Inflammatory macrophage (primary cell): ENCODE results near the gene GRAP2.
A peak's percentile ranks its signal among the peaks of the same experiment; 100 is the strongest.

Experiments used
- DNase-seq, 2 donors: peaks; one replicate each; pipeline ENCODE4 v3.0.0-alpha.2; 2020 to 2022

Gene GRAP2

GRCh38 chr22:39995393-39996252, 94.7 kb downstream of the GRAP2 start:
- DNase-seq, result no peak

DNA sequence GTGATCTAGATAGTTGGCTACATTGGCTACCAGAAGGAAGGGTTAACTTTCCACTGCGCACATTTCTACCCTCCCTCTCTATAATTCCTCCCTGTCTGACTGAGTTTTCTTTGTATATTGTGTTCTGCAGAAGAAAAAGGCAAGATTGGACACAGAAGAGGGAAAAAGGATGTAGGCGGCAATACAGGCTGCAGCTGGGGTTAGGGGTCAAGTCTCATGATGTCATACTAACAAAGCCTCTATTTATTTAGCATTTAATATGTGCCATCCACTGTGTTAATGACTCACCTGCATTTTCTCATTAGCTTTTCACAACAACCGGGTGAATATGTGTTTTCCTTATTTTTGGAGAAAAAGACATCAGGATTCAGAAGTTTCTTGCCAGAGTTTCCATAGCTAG, 95.8 kb downstream of the GRAP2 start:
- no peak for DNase-seq

DNA sequence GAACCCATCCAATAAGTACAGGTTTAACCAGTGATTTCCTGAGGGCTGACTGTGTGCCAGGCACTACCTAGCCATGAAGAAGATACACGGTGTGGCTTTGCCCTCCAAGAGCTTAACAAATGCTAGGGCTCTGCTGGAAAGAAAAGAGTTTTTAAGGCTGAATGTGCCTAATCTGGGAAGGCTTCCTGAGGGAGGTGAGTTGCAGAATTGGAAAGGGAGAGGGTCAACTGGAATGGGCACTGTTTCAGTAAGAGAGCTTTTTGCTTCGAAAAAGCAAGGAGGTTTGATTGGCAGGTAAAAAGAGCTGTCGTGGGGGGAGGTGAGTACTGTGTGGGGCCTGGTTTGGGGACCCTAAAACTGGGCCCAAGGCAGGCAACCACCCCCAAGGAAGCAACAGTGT, 96.5 kb downstream of the GRAP2 start:
- DNase-seq, result no peak

DNA sequence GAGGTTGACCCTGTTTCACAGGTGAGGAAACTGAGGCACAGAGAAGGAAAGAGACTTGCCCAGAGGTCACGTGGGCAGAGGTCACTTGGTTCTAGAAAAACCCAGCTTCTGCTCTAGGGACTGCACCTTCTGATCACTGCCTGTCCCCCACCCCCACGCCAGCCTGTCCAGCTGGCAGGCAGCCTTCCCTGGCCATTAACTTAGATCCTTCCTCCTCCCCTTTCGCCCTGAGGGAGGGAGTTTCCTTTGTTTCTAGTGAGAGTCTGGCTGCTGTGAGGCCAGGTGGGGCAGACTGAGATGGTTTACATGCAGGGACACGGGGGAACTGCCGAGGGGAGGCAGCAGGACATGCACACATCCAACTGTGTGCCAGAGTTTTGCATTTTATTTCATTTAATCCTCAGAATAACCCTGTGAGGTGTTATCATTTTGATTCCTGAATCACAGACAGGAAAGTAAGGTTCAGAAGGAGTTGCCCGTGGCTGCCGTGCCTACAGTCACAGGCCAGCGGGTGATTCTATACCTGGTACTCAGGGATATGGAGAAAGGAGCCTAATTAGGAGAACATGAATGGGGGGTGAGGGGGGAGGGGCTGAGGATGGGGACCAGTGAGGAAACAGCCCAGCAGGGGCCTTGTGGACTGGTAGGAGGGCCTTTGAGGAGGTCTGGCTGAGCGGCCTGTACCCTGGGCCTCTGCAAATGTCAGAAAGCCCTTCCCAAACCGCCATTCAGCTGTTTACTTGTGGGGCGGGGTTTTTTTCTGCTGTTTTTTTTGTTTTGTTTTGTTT, 97.2 kb downstream of the GRAP2 start:
- no peak for DNase-seq

DNA sequence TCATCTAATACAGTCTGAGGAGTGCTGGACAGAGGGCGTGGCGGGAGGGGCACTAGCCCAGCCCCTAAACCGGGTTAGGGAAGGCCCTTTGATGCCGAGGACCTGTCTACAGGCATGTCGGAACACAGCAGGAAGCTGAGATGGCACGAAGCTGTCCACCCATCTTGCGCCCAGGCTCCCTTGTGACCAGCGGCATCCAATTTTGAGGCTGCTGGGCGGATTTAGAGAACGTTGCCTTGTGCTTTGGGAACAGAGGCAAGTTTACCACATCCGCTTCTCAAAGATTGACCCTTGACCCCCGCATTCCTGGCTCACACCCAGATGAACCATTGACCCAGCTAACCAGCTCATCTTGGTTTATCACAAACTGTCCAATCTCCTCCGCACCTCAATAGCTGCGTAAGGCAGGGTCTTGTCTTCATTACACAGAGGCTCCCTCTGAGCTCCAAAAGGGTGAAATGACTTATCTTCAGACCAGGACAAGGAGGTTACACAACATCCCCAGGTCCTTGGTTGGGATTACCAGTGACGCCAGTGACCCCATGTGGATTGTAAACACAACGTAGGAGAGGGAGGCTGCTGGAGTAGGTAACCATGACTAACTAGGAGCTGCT, 98.4 kb downstream of the GRAP2 start:
- DNase-seq, result peak in 1 of 2 donors; percentile 17

GRCh38 chr22:40000171-40000570, 99.3 kb downstream of the GRAP2 start:
- DNase-seq, result no peak

GRCh38 chr22:40001106-40001505, 100.2 kb downstream of the GRAP2 start:
- no peak for DNase-seq

DNA sequence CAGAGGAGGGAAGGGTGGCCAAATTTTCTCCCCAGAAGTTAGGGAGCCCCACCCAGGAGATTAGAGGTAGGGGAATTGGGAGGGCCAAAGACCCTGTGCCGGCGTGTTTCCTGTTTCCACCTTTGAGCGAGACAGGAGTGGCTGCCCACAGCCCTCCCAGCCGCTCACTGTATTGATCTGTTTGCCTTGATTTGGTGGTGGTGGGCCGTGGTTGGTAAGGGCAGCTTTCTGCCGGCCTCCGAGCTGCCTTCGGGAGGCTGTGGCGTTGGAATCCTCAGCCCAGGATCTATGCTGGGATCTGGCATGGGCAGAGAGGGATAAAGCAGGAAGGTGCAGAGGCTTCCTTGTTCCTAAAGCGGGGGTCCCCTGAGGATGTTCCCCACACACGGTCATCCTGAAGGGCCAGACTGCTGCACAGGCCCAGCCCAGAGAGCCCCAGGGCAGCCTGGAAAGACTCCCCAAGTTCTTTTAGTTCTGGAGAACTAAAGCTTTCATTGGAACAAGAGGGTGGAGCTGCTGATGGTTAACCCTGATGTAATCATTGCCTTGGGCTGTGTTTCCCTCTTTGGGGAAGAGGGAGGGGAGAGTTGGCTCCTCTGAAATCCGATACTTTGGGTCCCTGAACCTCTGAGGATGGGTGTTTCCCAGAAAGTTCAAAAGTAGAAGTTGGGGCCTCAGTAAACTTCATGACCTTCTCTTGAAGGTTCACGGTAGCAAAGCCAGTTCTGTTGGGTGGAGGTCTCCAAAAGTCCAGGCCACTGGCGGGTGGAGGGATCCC, 101.1 kb downstream of the GRAP2 start:
- DNase-seq, result no peak

DNA sequence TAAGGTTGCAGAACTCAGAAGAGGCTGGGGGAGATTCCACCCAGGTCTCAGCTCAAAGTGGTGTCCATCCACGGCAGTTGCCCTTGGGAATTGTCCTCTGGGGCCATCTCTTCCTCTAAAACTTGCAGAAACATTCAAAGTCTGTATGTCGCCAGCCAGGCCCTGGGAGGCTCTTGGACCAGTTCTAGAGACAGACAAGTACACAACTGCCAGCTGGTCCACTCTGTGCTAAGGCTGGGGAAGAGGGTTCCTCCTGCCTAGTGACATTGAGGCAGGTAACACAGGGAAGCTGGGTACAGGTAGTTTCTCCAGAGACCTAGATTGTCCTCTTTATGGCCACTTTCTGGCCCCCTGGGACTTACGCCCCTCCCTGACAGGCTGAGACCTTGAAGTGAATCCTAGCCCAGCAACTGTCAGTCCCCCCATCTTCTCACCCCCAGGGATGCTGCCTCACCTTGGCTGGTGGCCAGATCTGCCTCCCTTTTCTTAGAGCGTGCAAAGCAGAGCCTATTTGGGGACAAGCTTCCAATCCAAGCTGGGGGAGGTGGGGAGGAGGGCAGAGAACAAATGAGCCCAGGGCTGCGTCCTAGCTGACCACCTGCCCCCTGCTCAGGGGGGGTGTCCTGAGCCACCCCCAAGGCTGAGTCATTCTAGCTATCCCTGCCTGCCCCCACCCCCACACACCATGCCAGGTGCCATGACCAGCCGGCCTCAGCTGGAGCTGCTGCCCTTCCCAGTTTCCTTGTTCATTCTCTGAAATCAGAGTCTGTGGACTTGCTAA, 102.2 kb downstream of the GRAP2 start:
- no peak for DNase-seq

DNA sequence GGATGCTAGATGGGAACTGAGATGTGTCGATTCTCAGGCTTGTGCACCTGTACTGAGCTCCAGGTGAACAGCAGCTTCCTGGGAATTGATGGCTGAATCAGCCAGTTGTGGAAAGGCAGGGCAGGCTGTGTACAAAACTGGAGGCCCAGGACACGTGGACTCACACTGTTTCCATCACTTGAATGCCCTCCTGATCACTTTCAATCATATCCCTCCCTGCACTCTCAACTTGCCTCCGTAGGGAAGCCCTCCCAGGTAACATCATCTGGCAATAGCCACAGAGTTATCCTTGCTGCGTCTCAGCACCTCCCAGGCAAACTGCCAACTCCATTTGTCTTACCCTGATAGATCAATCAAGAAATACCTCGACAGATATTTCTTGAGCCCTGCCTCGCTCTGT, 104.0 kb downstream of the GRAP2 start:
- DNase-seq, result no peak

GRCh38 chr22:40006641-40007040, 105.8 kb downstream of the GRAP2 start:
- DNase-seq, result no peak

- peak; percentile 85 to 87 for DNase-seq
These were observed 107.2 kb downstream of the GRAP2 start for GRCh38 chr22:40007853-40008710.

DNA sequence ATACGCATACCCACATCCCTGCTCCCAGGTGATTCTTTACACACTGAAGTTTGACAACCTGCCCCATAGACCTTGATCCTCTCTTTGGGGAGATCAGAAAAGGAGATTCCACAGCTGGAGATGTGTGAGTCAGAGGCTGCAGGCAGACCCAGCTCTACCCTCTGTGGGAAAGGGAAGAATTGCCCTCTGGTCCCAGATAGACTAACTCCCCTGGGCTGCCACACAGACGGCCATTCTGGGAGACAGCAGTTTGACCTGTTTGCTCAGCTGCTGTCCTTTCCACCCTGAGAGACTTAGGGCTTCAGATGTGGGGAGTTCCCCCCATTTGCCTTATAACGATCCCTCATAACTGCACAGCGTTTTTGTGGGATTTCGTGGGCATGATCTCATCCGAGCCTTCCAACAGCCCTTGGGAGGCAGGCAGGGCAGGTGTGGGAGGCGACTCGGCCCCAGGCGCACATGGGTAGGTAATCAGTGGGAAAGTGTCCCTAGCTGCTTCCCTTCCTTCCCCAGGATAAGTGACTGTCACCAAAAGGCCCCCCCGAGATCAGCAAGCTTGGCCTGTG, 107.9 kb downstream of the GRAP2 start:
- DNase-seq, result no peak

- DNase-seq, result no peak
These were observed 108.4 kb downstream of the GRAP2 start for GRCh38 chr22:40009292-40009774.

DNA sequence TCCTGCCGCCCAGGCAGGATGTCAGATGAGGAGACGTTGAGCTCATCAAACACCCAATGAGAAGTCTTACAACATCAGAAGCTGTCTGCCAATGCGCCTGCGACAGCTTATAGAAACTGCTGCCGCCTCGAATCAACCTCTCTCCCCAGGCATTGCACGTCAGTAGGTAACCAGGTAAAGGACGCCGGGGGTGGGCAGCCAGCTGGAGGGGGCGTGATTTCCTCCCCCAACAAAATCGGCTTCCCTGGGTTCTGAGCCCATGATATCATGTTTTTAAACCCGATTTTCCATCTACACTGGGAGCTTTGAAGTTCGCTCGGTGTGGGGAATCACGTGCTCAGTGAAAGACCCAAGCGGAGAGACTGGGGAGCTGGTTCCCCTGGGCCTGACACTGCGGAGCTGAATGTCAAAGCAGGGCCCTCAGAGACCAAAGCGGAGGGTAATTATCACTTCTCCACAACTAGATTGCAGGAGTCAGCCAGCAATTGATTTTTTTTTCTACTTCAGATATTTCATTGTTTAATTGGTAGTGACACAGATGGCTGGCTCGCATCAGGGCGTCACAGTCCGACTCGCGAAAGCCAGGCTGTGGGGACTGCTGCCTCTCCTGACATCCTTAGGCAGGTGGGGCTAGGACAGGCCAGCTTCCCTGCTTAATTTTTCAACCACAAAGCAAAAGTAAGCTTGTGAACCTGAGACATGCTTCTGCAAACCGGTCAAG, 109.2 kb downstream of the GRAP2 start:
- DNase-seq, result peak in 1 of 2 donors; percentile 31

DNA sequence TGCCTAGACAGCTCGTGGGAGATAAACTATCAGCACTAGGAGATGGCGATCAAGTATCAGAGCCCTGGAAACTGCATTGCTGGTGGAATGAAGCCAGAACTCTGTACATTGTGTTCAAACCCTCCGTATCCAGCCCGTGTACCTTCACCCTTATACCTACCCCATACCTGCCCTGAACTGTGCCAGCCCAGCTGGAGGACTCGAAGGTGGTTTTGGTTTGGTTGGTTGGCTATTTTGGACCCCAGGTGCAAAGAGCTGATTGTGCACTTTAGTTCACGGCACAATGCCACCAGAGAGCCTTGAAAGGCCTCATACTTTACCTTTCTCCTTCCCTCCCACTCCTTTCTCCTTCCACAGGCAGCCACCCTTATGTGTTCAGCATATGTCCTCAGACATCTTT, 109.9 kb downstream of the GRAP2 start:
- no peak for DNase-seq

GRCh38 chr22:40014667-40015248, 113.9 kb downstream of the GRAP2 start:
- no peak for DNase-seq

DNA sequence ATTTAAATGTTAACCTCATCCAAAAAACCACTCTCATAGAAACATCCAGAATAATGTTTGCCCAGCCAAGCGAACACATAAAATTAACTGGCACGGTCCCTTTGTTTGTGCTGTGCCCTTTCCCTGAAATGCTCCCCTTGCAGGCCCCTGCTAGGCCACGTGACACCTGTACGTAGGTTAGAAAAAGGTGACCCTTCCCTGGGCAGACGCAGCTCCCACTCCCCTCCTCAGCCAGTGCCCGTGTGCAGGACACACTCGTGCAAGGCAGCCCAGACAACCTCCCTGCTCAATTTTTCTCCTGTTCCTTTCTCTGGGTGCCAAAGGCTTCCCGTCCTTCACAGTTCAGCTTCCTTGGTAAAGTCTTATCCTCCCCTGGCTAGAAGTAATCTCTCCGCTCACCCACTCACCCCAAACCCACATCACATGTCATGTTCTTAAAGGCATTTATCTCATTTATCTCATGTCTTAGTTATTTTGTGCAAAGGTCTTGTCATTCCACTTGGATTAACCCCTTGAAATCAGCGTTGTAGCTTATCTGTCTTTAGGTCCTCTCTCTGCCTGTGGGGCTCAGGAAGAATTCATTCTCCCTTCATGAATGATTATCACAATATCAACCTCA, 114.6 kb downstream of the GRAP2 start:
- DNase-seq, result no peak

DNA sequence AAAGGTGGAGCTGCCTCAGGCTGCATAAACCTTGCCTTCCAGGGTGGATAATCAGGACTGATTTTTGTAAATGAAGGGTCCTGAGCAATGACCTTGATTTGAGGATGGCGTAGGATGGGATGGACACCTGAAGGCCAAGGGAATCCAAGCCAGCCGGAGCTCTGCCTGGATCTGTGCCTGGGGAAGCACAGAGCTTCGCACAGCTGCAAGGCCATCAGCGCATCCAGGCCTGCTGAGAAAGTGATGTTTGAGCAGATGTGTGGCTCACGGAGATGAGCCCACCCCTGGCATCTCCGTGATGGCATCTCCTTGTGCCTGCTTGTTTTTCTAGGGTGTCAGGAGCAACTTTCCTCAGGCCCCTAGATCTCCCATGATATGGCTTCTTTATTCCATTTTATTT, 117.2 kb downstream of the GRAP2 start:
- DNase-seq, result no peak
